SK-MEL-5 (cell line): ENCODE measurements around the gene ACBD6. TPM values are rescaled to one million over a fixed set of nuclear protein-coding genes. Genes with fewer than 3 reads are reported as not detected.

Experiments used
- DNase-seq: peaks from one replicate; pipeline ENCODE4 v3.0.0-alpha.2; 2016; ENCODE audit warnings: low read depth, low spot score
- in situ Hi-C: cut with HindIII; loops from 2 replicates; pipeline ENCODE4 v1.10.0; 2016; ENCODE audit warnings: low sequenced_read_pairs, high pct_unique_total_duplicates, low pct_unique_long_range_greater_than_20kb
- total RNA-seq: library from RNA; depleted of rRNA; stranded (reverse); fragments of >200 nt; shearing (Covaris generic); gene quantifications from 2 replicates; pipeline ENCODE4 v1.2.3, GENCODE V29; 2014

ACBD6 gene
- total RNA-seq, 1 experiment from 2014 or later, result 46.0 TPM

- in situ Hi-C loops, result no loop called here
These were observed 228.2 kb downstream of the ACBD6 start for GRCh38 chr1:180274221-180274620.

GRCh38 chr1:180273066-180273465 is 229.3 kb downstream of the ACBD6 start:
- in situ Hi-C loops, result no loop called here
- no peak for DNase-seq

More at GRCh38 chr1:180274221-180274620, 228.2 kb downstream of the ACBD6 start:
- no peak for DNase-seq

GRCh38 chr1:180272395-180272794 is 230.0 kb downstream of the ACBD6 start:
- no peak for DNase-seq
- in situ Hi-C loops, result no loop called here

GRCh38 chr1:180271272-180272255 is 230.8 kb downstream of the ACBD6 start:
- DNase-seq, result no peak

GRCh38 chr1:180270530-180271271 is 231.7 kb downstream of the ACBD6 start:
- no peak for DNase-seq
- in situ Hi-C loops, result no loop called here

More at GRCh38 chr1:180271272-180272255, 230.8 kb downstream of the ACBD6 start:
- in situ Hi-C loops, result no loop called here

- DNase-seq, result peak; percentile 36
- in situ Hi-C loops, result no loop called here
These were observed 232.5 kb downstream of the ACBD6 start for GRCh38 chr1:180269645-180270529.

- in situ Hi-C loops, result no loop called here
These were observed 233.8 kb downstream of the ACBD6 start for GRCh38 chr1:180268556-180269075.

GRCh38 chr1:180267761-180268555 is 234.4 kb downstream of the ACBD6 start:
- in situ Hi-C loops, result no loop called here
- no peak for DNase-seq

More at GRCh38 chr1:180268556-180269075, 233.8 kb downstream of the ACBD6 start:
- no peak for DNase-seq

GRCh38 chr1:180267211-180267561 is 235.2 kb downstream of the ACBD6 start:
- no peak for DNase-seq
- in situ Hi-C loops, result no loop called here

GRCh38 chr1:180266275-180267210 is 235.8 kb downstream of the ACBD6 start:
- in situ Hi-C loops, result no loop called here
- no peak for DNase-seq

- DNase-seq, result no peak
- in situ Hi-C loops, result no loop called here
These were observed 236.5 kb downstream of the ACBD6 start for GRCh38 chr1:180265871-180266270.

- DNase-seq, result no peak
- in situ Hi-C loops, result no loop called here
These were observed 237.2 kb downstream of the ACBD6 start for GRCh38 chr1:180265201-180265600.

GRCh38 chr1:180264595-180264994 is 237.8 kb downstream of the ACBD6 start:
- no peak for DNase-seq

GRCh38 chr1:180262628-180263488 is 239.5 kb downstream of the ACBD6 start:
- no peak for DNase-seq
- in situ Hi-C loops, result no loop called here

More at GRCh38 chr1:180264595-180264994, 237.8 kb downstream of the ACBD6 start:
- in situ Hi-C loops, result no loop called here
